GM21360 (cell line): ENCODE results near the gene DDC.

Source experiments
- ATAC-seq: cut with Tn5 transposase; IDR thresholded peaks from one replicate; pipeline ENCODE4 v1.9.1; 2021; ENCODE audit warnings: mild to moderate bottlenecking, moderate library complexity; ENCODE audit not compliant: unreplicated experiment

The DDC gene

GRCh38 chr7:50421043-50421442, 144.2 kb downstream of the DDC start:
- ATAC-seq = no peak

GRCh38 chr7:50418526-50419290, 146.5 kb downstream of the DDC start:
- no peak for ATAC-seq

GRCh38 chr7:50418086-50418515, 147.1 kb downstream of the DDC start:
- ATAC-seq = peak; percentile 74

- peak; percentile 86 for ATAC-seq
These were observed 148.6 kb downstream of the DDC start for GRCh38 chr7:50416527-50417182.

GRCh38 chr7:50415844-50416364, 149.3 kb downstream of the DDC start:
- ATAC-seq = no peak

- ATAC-seq = no peak
These were observed 151.6 kb downstream of the DDC start for GRCh38 chr7:50413561-50413960.

- ATAC-seq = no peak
These were observed 152.2 kb downstream of the DDC start for GRCh38 chr7:50412973-50413372.

GRCh38 chr7:50411332-50411731, 153.9 kb downstream of the DDC start:
- ATAC-seq = no peak

- ATAC-seq = peak; percentile 52
These were observed 155.1 kb downstream of the DDC start for GRCh38 chr7:50409856-50410745.
